GM18508 (cell line): ENCODE measurements around the gene EXOSC5.

Source experiments
- ATAC-seq: cut with Tn5 transposase; IDR thresholded peaks from one replicate; pipeline ENCODE4 v1.9.1; 2021; ENCODE audit warnings: moderate number of reproducible peaks; ENCODE audit not compliant: insufficient read depth, unreplicated experiment

EXOSC5 gene

GRCh38 chr19:41426952-41427646, 29.9 kb upstream of the EXOSC5 start, which contains the start of gene B3GNT8:
Gene B3GNT8, minus strand, starts transcription at chr19:41427374. Its CDS starts 596 bp downstream, at chr19:41426778.
- no peak for ATAC-seq

DNA sequence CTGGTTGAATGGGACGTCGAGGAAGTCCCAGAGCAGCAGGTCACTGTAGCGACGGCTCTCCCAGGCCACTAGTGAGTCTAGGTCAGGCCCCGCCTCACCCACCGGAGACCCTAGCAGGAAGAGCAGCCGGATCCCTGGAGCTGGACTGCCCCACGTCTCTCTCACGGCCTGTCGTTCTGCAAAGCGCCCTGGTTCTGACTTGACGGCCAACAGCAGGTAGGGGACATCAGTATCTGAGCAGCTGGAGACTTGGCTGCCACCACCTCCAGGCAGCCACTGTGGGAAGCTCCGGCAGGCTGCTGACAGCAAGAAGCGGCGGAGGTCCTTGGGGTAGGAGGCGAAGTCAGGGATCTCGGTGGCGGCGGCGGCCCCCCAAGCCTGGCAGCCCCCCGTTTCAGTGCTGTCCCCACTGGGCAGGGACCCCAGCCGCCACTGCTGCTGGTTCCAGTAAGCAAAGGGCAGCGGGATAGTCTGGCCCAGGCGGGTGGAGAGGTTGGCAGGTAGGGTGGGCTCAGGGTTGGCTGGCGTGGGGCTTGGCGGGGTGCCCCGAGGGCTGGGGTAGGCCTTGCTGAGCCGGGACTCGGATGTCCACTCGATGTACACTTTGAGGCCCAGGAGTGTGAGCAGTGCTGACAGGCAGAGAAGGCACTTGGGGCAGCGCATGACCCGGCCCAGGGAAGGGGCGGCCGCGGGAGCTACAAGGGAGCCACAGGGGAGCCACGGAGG, 29.1 kb upstream of the EXOSC5 start:
- no peak for ATAC-seq

DNA sequence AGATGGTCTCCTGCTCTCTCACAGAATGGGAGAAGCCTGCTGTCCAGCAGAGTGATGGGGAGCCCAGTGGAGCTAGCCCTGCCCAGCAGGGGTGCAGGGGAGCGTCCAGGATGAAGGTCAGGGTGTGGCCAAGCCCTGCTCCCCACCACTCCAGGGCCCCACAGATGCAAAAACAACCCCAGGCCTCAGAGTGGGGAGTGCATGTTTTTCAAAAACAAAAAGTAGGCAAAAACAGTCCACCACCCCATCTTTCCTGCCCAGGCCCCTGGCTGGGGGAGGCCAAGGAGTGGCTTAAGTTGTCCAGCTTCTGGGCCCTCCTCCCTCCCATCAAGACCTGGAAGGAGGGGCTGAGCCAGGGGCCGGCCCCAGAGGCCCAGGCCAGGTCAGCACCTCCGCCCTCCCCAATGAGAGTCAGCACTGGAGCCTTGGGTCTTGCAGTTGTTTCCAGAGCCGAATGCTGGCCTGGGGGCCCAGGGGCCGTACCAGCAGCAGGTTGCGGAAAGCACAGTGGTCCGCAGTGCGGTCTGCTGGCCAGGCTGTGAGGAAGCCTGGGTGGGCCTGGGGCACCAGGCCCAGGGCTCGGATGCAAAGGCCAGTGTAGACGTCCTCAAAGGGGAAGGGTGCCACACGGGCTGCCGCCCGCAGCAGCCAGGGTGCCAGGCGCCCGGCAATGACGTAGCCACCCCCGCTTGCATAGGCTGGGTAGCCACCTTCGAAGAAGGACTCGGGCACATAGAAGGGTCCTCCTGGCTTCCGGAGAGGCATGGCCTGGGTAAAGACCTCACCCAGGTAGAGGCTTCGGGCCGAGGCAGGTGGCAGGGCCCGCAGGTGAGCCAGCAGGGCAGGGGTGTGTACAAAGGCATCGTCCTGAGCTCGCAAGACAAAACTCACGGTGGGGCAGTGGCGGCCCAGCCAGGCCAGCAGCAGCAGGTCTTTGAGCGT, 28.3 kb upstream of the EXOSC5 start:
- no peak for ATAC-seq

DNA sequence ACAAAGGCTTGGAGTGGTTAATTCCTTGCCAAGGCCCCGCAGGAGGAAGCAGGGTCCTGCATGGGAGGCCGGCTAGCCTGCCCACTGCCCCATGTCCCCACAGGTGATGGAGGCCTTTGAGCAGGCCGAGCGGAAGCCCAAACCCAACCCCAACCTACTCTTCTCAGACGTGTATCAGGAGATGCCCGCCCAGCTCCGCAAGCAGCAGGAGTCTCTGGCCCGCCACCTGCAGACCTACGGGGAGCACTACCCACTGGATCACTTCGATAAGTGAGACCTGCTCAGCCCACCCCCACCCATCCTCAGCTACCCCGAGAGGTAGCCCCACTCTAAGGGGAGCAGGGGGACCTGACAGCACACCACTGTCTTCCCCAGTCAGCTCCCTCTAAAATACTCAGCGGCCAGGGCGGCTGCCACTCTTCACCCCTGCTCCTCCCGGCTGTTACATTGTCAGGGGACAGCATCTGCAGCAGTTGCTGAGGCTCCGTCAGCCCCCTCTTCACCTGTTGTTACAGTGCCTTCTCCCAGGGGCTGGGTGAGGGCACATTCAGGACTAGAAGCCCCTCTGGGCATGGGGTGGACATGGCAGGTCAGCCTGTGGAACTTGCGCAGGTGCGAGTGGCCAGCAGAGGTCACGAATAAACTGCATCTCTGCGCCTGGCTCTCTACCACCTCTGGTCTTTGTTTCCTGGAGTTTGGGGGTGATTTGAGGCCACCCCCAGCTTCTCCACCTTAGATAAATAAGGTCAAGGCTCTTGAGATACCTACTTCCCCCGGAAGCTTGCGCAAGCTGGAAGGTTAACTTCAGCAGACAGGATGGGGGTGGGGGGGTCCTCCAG, 27.4 kb upstream of the EXOSC5 start:
- ATAC-seq: no peak

- no peak for ATAC-seq
These were observed 25.8 kb upstream of the EXOSC5 start for GRCh38 chr19:41422955-41423354.

- no peak for ATAC-seq
These were observed 25.3 kb upstream of the EXOSC5 start for GRCh38 chr19:41422456-41422855.

DNA sequence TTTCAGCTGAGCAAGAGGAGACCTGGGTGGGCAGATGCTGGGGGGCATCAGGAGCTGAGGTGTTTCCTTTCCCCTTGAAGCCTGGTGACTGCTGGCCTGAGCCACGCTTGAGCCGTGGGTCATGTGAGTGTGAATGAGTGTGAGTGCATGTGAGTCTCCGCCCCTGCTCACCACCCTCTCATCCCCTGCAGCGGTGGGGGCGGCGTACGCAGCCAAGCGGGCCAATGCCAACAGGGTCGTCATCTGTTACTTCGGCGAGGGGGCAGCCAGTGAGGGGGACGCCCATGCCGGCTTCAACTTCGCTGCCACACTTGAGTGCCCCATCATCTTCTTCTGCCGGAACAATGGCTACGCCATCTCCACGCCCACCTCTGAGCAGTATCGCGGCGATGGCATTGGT, 24.8 kb upstream of the EXOSC5 start:
- no peak for ATAC-seq

GRCh38 chr19:41421314-41421713, 24.2 kb upstream of the EXOSC5 start:
- ATAC-seq: no peak

DNA sequence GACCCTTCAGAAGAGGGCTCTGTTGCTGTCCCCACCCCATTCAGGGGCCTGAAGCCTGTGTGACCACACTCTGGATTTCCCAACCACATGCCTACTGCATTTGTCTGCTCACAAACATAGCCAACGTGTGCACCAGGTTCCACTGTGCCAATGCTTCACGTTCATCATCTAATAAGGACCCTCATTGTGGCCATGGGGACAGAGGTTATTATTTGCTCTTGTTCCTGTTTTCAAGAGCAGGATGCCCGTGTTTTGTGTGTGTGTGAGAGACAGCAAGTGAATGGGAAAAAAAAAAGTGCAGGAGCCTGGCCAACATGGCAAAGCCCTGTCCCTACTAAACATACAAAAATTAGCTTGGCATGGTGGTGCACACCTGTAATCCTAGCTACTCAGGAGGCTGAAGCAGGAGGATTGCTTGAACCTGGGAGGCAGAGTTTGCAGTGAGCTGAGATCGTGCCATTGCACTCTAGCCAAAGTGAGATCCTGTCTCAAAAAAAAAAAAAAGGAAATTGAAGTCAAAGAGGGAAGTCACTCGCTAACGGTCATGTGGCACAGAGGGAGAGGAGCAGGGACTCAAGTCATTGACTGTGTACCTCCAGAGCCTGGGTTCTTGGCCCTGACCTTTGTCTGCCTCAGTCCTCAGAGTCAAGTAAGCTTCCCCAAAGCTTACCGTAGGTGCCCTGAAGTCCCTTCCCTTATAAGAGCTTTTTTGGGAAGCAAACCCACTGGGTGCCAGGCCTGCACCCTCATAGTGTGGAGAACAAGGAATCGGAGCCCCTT, 23.1 kb upstream of the EXOSC5 start:
- ATAC-seq: no peak

DNA sequence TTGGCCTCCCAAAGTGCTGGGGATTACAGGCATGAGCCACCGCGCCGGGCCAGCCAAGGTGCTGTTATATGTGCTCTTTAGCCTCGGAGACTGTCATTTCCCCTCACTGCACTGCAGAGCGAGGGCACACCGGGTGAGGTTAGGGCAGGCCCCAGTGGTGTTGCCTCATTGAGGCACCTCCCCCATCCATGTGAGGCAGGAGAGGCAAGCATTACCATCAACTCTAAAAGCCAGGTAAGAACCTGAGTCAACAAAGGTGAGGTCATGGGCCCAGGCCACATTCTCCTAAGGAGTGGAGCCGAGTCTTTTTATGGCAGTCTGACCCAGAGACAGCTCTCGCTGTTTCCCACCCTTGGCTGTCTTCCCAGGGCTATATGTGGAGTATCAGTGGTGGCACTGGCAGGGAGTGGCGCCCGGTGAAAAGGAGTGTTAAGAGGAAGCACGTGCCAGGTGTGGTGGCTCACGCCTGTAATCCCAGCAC, 19.1 kb upstream of the EXOSC5 start:
- ATAC-seq: no peak

- no peak for ATAC-seq
These were observed 18.0 kb upstream of the EXOSC5 start for GRCh38 chr19:41415154-41415571.

GRCh38 chr19:41414461-41414860, 17.3 kb upstream of the EXOSC5 start:
- no peak for ATAC-seq

DNA sequence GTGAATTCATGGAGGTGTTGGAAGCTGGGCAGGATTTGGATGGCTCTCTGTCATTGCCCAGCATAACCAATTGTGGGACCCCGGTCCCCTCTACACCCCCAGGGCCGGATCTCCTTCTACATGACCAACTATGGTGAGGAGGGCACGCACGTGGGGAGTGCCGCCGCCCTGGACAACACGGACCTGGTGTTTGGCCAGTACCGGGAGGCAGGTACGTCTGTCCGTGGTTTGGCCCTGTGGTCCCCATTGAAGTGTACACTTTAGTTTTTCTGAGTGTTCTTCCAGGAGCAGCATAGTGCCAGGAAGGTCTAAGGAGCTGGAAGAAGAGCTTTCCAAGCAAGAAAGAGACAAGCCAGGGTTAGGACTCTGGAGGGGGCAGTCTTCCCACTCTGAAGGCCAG, 16.8 kb upstream of the EXOSC5 start:
- no peak for ATAC-seq

- no peak for ATAC-seq
These were observed 15.8 kb upstream of the EXOSC5 start for GRCh38 chr19:41412953-41413352.

GRCh38 chr19:41411968-41412265, 14.8 kb upstream of the EXOSC5 start:
- no peak for ATAC-seq

DNA sequence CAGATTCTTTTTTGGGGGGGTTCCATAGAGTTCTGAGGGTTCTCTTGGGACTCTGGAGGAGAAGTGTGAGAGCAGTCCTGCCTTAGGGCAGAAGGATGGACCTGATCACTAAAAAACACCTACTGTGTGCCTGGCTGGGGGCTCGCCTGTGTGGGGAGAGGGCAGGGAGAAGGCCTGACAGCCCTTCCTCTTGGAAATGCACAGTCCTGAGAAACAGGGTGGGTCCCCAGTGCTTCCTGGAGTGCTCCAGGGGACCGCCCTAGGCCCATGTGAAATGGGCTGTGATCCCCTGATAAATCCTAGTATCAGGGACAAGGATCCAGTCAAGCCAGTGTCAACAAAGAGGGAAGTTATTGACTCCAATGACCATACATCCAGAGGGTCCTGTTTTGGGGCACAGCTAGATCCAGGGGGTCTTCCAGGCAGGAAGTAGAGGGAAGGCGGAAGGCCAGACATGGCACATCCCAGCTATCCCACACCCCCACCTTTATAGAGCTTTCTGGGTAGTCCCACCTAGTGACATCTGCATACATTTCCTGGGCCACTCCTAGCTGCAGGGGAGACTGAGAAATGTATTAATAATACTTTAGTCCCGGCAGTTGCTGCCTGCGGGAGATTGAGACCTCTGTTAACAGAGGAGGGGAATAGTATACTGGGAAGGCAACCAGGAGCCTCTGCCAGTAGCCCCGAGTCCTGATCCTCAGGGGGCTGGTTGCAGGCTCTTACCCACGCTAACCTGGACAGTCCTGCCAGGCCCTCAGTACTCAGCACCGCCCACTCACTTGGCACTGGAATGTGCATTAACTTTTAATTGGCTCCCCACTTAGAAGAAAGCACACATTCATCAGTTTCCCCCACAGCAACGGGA, 14.2 kb upstream of the EXOSC5 start:
- no peak for ATAC-seq

DNA sequence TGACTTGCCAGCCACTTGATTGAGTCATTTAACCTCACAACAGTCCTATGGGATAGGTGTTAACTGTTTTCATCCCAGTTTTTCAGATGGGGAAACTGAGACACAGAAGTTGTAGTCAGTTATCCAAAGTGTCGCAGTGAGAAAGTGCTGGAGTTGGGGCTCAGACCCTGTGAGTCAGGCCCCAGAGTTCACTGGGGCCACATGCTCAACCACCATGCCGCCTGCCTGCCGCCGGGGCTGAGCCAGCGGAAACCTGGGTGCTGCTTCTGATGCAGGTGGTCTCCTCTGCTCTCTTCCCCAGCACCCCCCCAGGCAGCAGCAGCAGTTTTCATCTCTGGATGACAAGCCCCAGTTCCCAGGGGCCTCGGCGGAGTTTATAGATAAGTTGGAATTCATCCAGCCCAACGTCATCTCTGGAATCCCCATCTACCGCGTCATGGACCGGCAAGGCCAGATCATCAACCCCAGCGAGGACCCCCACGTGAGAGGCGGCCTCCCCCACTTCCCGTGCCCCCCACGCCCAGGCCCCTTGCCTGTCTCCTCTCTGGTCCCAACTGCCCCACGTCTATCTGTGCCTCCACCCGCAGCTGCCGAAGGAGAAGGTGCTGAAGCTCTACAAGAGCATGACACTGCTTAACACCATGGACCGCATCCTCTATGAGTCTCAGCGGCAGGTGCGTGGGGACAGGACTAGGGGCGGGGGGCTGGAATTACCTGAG, 13.3 kb upstream of the EXOSC5 start:
- ATAC-seq: no peak

DNA sequence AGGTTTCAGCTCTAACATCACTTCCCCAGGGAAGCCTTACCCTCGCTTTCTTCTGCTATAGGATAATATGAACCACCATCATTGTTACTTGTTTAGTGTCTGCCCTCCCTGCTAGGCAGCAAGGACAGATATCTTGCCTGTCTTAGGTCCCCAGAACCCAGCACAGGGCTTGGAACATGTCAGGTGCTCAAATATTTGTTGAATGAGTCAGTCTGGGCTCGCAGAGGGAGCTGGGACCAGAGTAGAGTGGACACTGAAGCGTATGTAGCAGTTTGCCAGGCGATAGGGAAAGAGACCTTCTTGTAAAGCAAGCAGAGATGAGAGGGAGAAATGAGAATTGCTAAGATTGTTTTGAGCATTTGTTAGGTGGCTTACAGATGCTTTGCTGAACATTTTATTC, 12.1 kb upstream of the EXOSC5 start:
- no peak for ATAC-seq
